ENCODE data around the gene ARMCX5. TPM values are rescaled to one million over a fixed set of nuclear protein-coding genes. Genes with fewer than 3 reads are reported as not detected.

Gene ARMCX5
- total and polyA plus RNA-seq, 10 of the 15 experiments (the other 5 are each of a cell fraction or from before 2014, with no cell fraction given), result 6.5 to 13.7 (median 9.9) TPM

GRCh38 chrX:102652031-102652688, 52.8 kb downstream of the ARMCX5 start:
- ATAC-seq (peak; percentile 80), FAIRE-seq (no peak), DNase-seq (ENCODE audit: low read depth, low spot score) (no peak)
- Histone ChIP-seq H2AFZ (ENCODE audit: control insufficient read depth, low read depth, low read length) (peak overlapping the region; percentile 23; the same call in 1 of the 2 replicates), H3K4me2 (ENCODE audit: control insufficient read depth, insufficient read depth) (peak overlapping the region; percentile 17; the same call in 1 of the 2 replicates), H4K20me1 (ENCODE audit: control insufficient read depth, insufficient read depth) (no peaks in the 10 kb centered on the region), H3K4me3 (no peak overlapping the region; the same call in 1 of the 2 replicates), H3K36me3 (ENCODE audit: control insufficient read depth in 2 of 2, insufficient read depth in 2 of 2, low read length in 1 of 2) (no peaks in the 10 kb centered on the region), H3K9ac (ENCODE audit: control insufficient read depth, insufficient read depth, low read length) (no peak overlapping the region), H3K27me3 (replicated peaks in 1 of 2; ENCODE audit: control insufficient read depth in 2 of 2, insufficient read depth in 2 of 2, low read length in 1 of 2) (no peaks in the 10 kb centered on the region), H3K4me1 (ENCODE audit: control insufficient read depth, insufficient read depth, low read length) (no peaks in the 10 kb centered on the region), H3K79me2 (ENCODE audit: control insufficient read depth, insufficient read depth, low read length) (no peaks in the 10 kb centered on the region), H3K27ac (ENCODE audit: control insufficient read depth, insufficient read depth) (no peak overlapping the region), H3K9me3 (replicated peaks; ENCODE audit: control insufficient read depth, insufficient read depth, low read length) (no peaks in the 10 kb centered on the region)
- BruUV-seq (replicated peaks), result no TSS peak
- intact Hi-C loops (cut with micrococcal nuclease; ENCODE audit: unreplicated experiment) (no loop called here), in situ Hi-C loops (cut with MboI) (no loop called here)
- ChIA-PET POLR2A (no interaction called here), RAD21 (ENCODE audit: unreplicated experiment) (no interaction called here), CTCF (no interaction called here), SMC1A (ENCODE audit: uncharacterized antibody, unreplicated experiment) (no interaction called here)
- 64% methylated on average over 21 of the region's 22 CpGs for WGBS (ENCODE audit: insufficient coverage, insufficient replicate concordance, low lambda C conversion rate, missing lambda C conversion rate)
- TF ChIP-seq, protein P1, sequence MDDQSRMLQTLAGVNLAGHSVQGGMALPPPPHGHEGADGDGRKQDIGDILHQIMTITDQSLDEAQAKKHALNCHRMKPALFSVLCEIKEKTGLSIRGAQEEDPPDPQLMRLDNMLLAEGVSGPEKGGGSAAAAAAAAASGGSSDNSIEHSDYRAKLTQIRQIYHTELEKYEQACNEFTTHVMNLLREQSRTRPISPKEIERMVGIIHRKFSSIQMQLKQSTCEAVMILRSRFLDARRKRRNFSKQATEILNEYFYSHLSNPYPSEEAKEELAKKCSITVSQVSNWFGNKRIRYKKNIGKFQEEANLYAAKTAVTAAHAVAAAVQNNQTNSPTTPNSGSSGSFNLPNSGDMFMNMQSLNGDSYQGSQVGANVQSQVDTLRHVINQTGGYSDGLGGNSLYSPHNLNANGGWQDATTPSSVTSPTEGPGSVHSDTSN (IDR thresholded peaks at IDR 0.05; ENCODE audit: insufficient replicate concordance, low read depth, low read length), result no peak
- TF ChIP-seq RCOR1 (conservative IDR thresholded peaks at IDR 0.05; ENCODE audit: low read depth, low read length), result no peak
- no peak for TF ChIP-seq ZNF622 (IDR thresholded peaks at IDR 0.05)
- TF ChIP-seq CTCF (IDR thresholded peaks at IDR 0.05 in 2 of 3, conservative IDR thresholded peaks at IDR 0.05 in 1 of 3; ENCODE audit: control insufficient read depth in 2 of 3, extremely low read depth in 1 of 3, insufficient read depth in 1 of 3, low read depth in 3 of 3, low read length in 3 of 3), result peak; percentile 26 to 47 (median 31); a peak in 3 of 6 replicates
- no peak for TF ChIP-seq TCF7 (IDR thresholded peaks at IDR 0.05; ENCODE audit: borderline replicate concordance)

Other genes with a start within 250 kb of the ARMCX5 start
- gene NXF2B, start 159.5 kb upstream of the ARMCX5 start, total RNA-seq (2014; rRNA removed), result not detected in 2 replicates
- gene NXF2B, start 159.5 kb upstream of the ARMCX5 start, total RNA-seq (2014; rRNA removed; fragmentation: Illumina TruSeq; extraction: Trizol), result not detected in 2 replicates
- not detected in 2 replicates for gene NXF2B, start 159.5 kb upstream of the ARMCX5 start, total RNA-seq (2021)
- not detected in 2 replicates for gene NXF2B, start 159.5 kb upstream of the ARMCX5 start, polyA plus RNA-seq (2011; rRNA removed)
- gene NXF2B, start 159.5 kb upstream of the ARMCX5 start, polyA plus RNA-seq (2014; fragmentation: Illumina TruSeq; extraction: Trizol), result not detected in 2 replicates
- gene NXF2B, start 159.5 kb upstream of the ARMCX5 start, polyA plus RNA-seq (2014; fragmentation: Nextera tagmentation; extraction: Ambion mirVana), result not detected
- not detected in 2 replicates for gene NXF2B, start 159.5 kb upstream of the ARMCX5 start, polyA plus RNA-seq (2014; rRNA removed)
- not detected for gene NXF2B, start 159.5 kb upstream of the ARMCX5 start, polyA plus RNA-seq (2016; fragmentation: Nextera tagmentation; extraction: Ambion mirVana)
- not detected in 2 replicates for gene TCP11X2, start 127.7 kb upstream of the ARMCX5 start, total RNA-seq (2014; rRNA removed)
- gene TCP11X2, start 127.7 kb upstream of the ARMCX5 start, total RNA-seq (2014; rRNA removed; fragmentation: Illumina TruSeq; extraction: Trizol), result not detected in 2 replicates
- not detected in 2 replicates for gene TCP11X2, start 127.7 kb upstream of the ARMCX5 start, total RNA-seq (2021)
- not detected in 2 replicates for gene TCP11X2, start 127.7 kb upstream of the ARMCX5 start, polyA plus RNA-seq (2011; rRNA removed)
- not detected in 2 replicates for gene TCP11X2, start 127.7 kb upstream of the ARMCX5 start, polyA plus RNA-seq (2014; fragmentation: Illumina TruSeq; extraction: Trizol)
- gene TCP11X2, start 127.7 kb upstream of the ARMCX5 start, polyA plus RNA-seq (2014; fragmentation: Nextera tagmentation; extraction: Ambion mirVana), result not detected
- gene TCP11X2, start 127.7 kb upstream of the ARMCX5 start, polyA plus RNA-seq (2014; rRNA removed), result not detected in 2 replicates
- gene TCP11X2, start 127.7 kb upstream of the ARMCX5 start, polyA plus RNA-seq (2016; fragmentation: Nextera tagmentation; extraction: Ambion mirVana), result not detected
- gene TMSB15A, start 82.8 kb upstream of the ARMCX5 start, total RNA-seq (2014; rRNA removed), result not detected in 2 replicates
- not detected in 2 replicates for gene TMSB15A, start 82.8 kb upstream of the ARMCX5 start, total RNA-seq (2014; rRNA removed; fragmentation: Illumina TruSeq; extraction: Trizol)
- not detected in 2 replicates for gene TMSB15A, start 82.8 kb upstream of the ARMCX5 start, total RNA-seq (2021)
- gene TMSB15A, start 82.8 kb upstream of the ARMCX5 start, polyA plus RNA-seq (2011; rRNA removed), result not detected in 2 replicates
- gene TMSB15A, start 82.8 kb upstream of the ARMCX5 start, polyA plus RNA-seq (2014; fragmentation: Illumina TruSeq; extraction: Trizol), result not detected in 2 replicates
- not detected for gene TMSB15A, start 82.8 kb upstream of the ARMCX5 start, polyA plus RNA-seq (2014; fragmentation: Nextera tagmentation; extraction: Ambion mirVana)
- gene TMSB15A, start 82.8 kb upstream of the ARMCX5 start, polyA plus RNA-seq (2014; rRNA removed), result not detected in 2 replicates
- gene TMSB15A, start 82.8 kb upstream of the ARMCX5 start, polyA plus RNA-seq (2016; fragmentation: Nextera tagmentation; extraction: Ambion mirVana), result under 1 TPM in 1 of 2 experiments, not detected in 1; 0.25 TPM
- 0.34 and 0.44 TPM in 2 replicates for gene GPRASP1, start 52.0 kb downstream of the ARMCX5 start, total RNA-seq (2014; rRNA removed)
- gene GPRASP1, start 52.0 kb downstream of the ARMCX5 start, total RNA-seq (2014; rRNA removed; fragmentation: Illumina TruSeq; extraction: Trizol), result 0.45 and 0.46 TPM in 2 replicates
- 0.46 and 0.61 TPM in 2 replicates for gene GPRASP1, start 52.0 kb downstream of the ARMCX5 start, total RNA-seq (2021)
- gene GPRASP1, start 52.0 kb downstream of the ARMCX5 start, polyA plus RNA-seq (2011; rRNA removed), result 0.11 and 0.23 TPM in 2 replicates
- gene GPRASP1, start 52.0 kb downstream of the ARMCX5 start, polyA plus RNA-seq (2014; fragmentation: Illumina TruSeq; extraction: Trizol), result 0.10 and 0.36 TPM in 2 replicates
- under 1 TPM; 0.03 to 0.04 TPM for gene GPRASP1, start 52.0 kb downstream of the ARMCX5 start, polyA plus RNA-seq (2014; fragmentation: Nextera tagmentation; extraction: Ambion mirVana)
- 0.09 and 0.10 TPM in 2 replicates for gene GPRASP1, start 52.0 kb downstream of the ARMCX5 start, polyA plus RNA-seq (2014; rRNA removed)
- under 1 TPM; 0.16 to 0.20 TPM for gene GPRASP1, start 52.0 kb downstream of the ARMCX5 start, polyA plus RNA-seq (2016; fragmentation: Nextera tagmentation; extraction: Ambion mirVana)
- gene GPRASP2, start 112.9 kb downstream of the ARMCX5 start, total RNA-seq (2014; rRNA removed), result 0.11 and 0.33 TPM in 2 replicates
- gene GPRASP2, start 112.9 kb downstream of the ARMCX5 start, total RNA-seq (2014; rRNA removed; fragmentation: Illumina TruSeq; extraction: Trizol), result 0.22 and 0.23 TPM in 2 replicates
- gene GPRASP2, start 112.9 kb downstream of the ARMCX5 start, total RNA-seq (2021), result 0.26 and 0.29 TPM in 2 replicates
- 0.27 and 0.45 TPM in 2 replicates for gene GPRASP2, start 112.9 kb downstream of the ARMCX5 start, polyA plus RNA-seq (2011; rRNA removed)
- 0.06 and 0.19 TPM in 2 replicates for gene GPRASP2, start 112.9 kb downstream of the ARMCX5 start, polyA plus RNA-seq (2014; fragmentation: Illumina TruSeq; extraction: Trizol)
- gene GPRASP2, start 112.9 kb downstream of the ARMCX5 start, polyA plus RNA-seq (2014; fragmentation: Nextera tagmentation; extraction: Ambion mirVana), result under 1 TPM in 1 of 2 experiments, not detected in 1; 0.18 TPM
- 0.08 and 0.46 TPM in 2 replicates for gene GPRASP2, start 112.9 kb downstream of the ARMCX5 start, polyA plus RNA-seq (2014; rRNA removed)
- under 1 TPM; 0.16 to 0.27 TPM for gene GPRASP2, start 112.9 kb downstream of the ARMCX5 start, polyA plus RNA-seq (2016; fragmentation: Nextera tagmentation; extraction: Ambion mirVana)
- gene GPRASP3, start 121.2 kb downstream of the ARMCX5 start, total RNA-seq (2014; rRNA removed), result 0.05 and 0.17 TPM in 2 replicates
- gene GPRASP3, start 121.2 kb downstream of the ARMCX5 start, total RNA-seq (2014; rRNA removed; fragmentation: Illumina TruSeq; extraction: Trizol), result 0.18 and 0.22 TPM in 2 replicates
- 0.10 and 0.88 TPM in 2 replicates for gene GPRASP3, start 121.2 kb downstream of the ARMCX5 start, total RNA-seq (2021)
- 0.18 and 0.30 TPM in 2 replicates for gene GPRASP3, start 121.2 kb downstream of the ARMCX5 start, polyA plus RNA-seq (2011; rRNA removed)
- 0.10 TPM in 2 replicates for gene GPRASP3, start 121.2 kb downstream of the ARMCX5 start, polyA plus RNA-seq (2014; fragmentation: Illumina TruSeq; extraction: Trizol)
- gene GPRASP3, start 121.2 kb downstream of the ARMCX5 start, polyA plus RNA-seq (2014; fragmentation: Nextera tagmentation; extraction: Ambion mirVana), result under 1 TPM; 0.11 TPM
- gene GPRASP3, start 121.2 kb downstream of the ARMCX5 start, polyA plus RNA-seq (2014; rRNA removed), result 0.09 TPM in 2 replicates
- under 1 TPM; 0.27 to 0.30 TPM for gene GPRASP3, start 121.2 kb downstream of the ARMCX5 start, polyA plus RNA-seq (2016; fragmentation: Nextera tagmentation; extraction: Ambion mirVana)

Measured in GM12878 (cell line).